Neural cell (in vitro differentiated cells): Measurements from ENCODE around the gene CLDN6.

Experiments
- MXI1 ChIP-seq: fragments of 450-650 bp; conservative IDR thresholded peaks from 2 replicates; pipeline ENCODE4 v1.6.1; 2014; ENCODE audit warnings: antibody characterized with exemption, mild to moderate bottlenecking; ENCODE audit not compliant: poor library complexity, severe bottlenecking
- RAD21 ChIP-seq: fragments of 450-650 bp; conservative IDR thresholded peaks from 2 replicates; pipeline ENCODE4 v1.6.1; 2014; ENCODE audit warnings: antibody characterized with exemption, mild to moderate bottlenecking, moderate library complexity
- TF ChIP-seq, protein P1 (sequence below): fragments of 450-650 bp; IDR thresholded peaks from 2 replicates; pipeline ENCODE4 v1.5.1; 2014; ENCODE audit warnings: antibody characterized with exemption, mild to moderate bottlenecking, moderate library complexity; ENCODE audit not compliant: poor library complexity, severe bottlenecking

DNA sequence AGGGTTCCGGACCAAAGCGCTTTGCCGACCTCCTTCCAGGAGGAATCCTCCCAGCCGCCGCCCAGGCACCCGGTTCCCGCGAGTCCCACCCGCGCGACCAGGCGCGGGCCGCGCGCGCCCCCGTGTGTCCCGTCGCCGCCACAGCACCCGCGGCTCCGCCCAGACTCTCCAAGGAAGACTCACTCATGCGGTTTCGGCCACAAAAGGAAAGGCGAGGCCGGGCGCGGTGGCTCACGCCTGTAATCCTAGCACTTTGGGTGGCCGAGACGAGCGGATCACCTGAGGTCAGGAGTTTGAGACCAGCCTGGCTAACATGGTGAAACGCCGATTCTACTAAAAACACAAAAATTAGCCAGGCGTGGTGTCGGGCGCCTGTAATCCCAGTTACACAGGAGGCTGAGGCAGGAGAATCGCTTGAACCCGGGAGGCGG lies 34.3 kb downstream of the CLDN6 start:
- TF ChIP-seq MXI1 (no peak), RAD21 (peak; percentile 77)
- TF ChIP-seq, protein P1, sequence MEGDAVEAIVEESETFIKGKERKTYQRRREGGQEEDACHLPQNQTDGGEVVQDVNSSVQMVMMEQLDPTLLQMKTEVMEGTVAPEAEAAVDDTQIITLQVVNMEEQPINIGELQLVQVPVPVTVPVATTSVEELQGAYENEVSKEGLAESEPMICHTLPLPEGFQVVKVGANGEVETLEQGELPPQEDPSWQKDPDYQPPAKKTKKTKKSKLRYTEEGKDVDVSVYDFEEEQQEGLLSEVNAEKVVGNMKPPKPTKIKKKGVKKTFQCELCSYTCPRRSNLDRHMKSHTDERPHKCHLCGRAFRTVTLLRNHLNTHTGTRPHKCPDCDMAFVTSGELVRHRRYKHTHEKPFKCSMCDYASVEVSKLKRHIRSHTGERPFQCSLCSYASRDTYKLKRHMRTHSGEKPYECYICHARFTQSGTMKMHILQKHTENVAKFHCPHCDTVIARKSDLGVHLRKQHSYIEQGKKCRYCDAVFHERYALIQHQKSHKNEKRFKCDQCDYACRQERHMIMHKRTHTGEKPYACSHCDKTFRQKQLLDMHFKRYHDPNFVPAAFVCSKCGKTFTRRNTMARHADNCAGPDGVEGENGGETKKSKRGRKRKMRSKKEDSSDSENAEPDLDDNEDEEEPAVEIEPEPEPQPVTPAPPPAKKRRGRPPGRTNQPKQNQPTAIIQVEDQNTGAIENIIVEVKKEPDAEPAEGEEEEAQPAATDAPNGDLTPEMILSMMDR: peak; percentile 92
